Occipital lobe (tissue), 2 donors: ENCODE data around the gene MOB1B. TPM values are rescaled to one million over a fixed set of nuclear protein-coding genes. Genes with fewer than 3 reads are reported as not detected.
"Not testable (repeated sequence)": the region's sequence is repeated elsewhere in the genome, so short reads cannot be mapped to it uniquely, and the experiment has no call there.

Experiments used
- DNase-seq: peaks from one replicate; lab custom pipeline; 2025; lab: John Stamatoyannopoulos, UW
- total RNA-seq: library from RNA; depleted of rRNA; stranded (reverse); fragments of >200 nt; gene quantifications from one replicate; pipeline ENCODE4 v1.2.3, GENCODE V29; 2014

MOB1B gene
- total RNA-seq, 1 donor from 2014 or later = 39.6 TPM

- DNase-seq = no peak
Measured at GRCh38 chr4:71006203-71006907, 104.2 kb downstream of the MOB1B start.

DNA sequence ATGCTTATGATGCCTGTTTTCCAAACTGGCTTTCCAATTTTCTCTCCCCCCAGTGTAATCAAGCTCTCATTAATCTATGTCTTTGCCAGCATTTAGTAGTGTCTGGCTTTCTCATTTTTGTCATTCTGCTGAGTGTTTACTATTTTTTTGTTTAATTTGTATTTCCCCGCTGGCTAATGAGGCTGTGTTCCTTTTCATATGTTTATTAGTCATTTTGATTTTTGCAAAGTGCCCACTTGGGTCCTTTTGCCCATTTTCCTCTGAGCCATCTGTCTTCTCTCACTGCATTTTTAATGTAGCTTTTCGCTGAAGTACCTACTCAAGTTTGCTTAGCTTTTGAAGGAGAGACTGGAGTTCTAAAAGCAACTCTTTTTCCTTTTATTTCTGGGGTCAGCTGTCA is 106.0 kb downstream of the MOB1B start:
- no peak for DNase-seq

DNA sequence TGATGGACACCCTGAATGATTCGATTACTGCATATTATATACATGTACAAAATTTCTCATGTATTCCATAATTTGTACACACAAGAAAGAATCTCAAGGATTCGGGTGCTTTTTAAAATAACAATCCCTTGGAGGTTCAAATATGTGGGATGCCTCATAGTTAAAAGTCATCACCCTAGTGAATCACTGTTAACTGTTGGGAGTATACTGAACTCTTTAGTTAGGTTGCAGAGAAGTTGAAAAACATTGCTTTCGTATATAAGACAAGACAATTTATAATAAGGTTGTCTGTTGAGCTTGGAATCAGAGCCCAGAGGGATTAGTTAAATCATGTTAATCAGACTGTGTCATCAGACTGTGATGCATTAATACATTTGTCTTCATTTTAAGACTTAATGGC is 106.9 kb downstream of the MOB1B start:
- no peak for DNase-seq

GRCh38 chr4:71009890-71010588 is 107.9 kb downstream of the MOB1B start:
- no peak for DNase-seq

DNA sequence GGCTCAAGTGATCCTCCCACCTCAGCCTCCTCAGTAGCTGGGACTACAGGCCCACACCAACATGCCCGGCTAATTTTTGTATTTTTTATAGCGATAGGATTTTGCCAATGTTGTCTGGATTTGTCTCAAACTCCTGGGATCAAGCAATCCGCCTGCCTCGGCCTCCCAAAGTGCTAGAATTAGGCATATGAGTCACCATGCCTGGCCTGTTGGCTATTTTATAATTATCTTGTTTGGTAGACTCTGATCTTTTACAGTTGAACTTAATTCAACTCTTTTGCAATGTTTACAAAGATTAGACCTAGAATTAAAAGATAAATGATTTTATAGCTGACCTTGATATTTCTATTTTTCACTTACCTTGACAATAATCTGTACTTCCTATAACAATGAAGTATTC is 109.3 kb downstream of the MOB1B start:
- DNase-seq = no peak

- DNase-seq = not testable (repeated sequence)
Measured at GRCh38 chr4:71017391-71017790, 115.2 kb downstream of the MOB1B start.

GRCh38 chr4:71020611-71021010 is 118.4 kb downstream of the MOB1B start:
- no peak for DNase-seq

- no peak for DNase-seq
Measured at GRCh38 chr4:71025654-71026053, 123.5 kb downstream of the MOB1B start.

DNA sequence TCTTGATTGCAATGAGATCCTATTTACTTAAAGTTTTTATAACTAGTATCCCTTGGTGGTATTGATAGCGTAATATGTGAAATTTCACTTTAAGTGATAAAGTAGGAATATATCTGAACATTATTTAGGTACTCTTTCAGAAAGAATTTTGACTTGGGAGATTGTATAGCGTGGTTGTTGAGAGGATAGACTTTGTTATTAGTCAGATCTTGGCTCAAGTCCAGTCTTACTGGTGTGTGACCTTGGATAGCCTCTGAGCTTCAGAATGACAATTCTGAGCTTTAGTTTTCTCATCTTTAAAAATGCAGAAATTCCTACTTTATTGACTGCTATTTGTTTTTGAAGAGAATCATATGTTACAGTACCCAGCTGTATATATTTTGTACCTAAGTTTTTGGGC is 123.9 kb downstream of the MOB1B start:
- no peak for DNase-seq

DNA sequence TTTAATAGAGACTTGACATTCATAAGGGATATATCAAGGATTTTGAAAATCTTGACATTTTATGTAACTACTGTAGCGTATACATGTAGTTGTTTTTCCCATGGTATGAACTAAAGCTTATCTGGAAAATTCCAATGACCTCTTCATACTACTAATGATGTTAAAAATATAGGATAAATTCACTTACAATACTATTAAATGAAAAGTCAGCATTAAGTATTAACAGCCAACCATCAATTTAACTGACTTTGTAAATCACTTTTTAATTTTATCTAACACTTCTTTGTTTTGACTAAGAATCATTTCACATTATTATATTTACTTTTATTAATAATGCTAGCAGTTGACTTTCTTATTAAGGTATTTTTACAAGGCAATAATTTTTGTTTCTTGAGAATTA is 125.4 kb downstream of the MOB1B start:
- DNase-seq = no peak

DNA sequence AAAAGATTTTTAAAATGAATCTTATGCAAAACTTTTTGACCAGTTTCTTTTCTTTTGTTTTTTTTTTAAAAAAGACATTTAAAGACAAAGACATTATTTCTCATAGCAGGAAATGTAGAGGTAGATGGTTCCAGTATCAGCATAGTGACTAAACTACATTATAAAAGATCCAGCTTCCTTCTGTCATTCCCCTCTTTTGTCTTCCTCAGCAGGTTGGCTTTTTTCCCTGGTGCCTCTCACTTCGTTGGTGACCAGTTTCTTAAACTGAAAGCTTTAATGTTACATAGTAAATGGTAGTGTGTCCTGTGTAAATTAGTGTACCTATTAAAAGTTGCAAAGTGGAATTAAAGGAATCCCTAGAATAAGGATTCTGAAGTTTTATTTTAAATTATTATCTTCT is 127.3 kb downstream of the MOB1B start:
- DNase-seq = no peak

- not testable (repeated sequence) for DNase-seq
Measured at GRCh38 chr4:71032106-71032505, 129.9 kb downstream of the MOB1B start.

Other genes starting within 250 kb of the MOB1B start
- gene JCHAIN, start 235.9 kb upstream of the MOB1B start, total RNA-seq = not detected
- gene UTP3, start 213.8 kb upstream of the MOB1B start, total RNA-seq = 15.0 TPM
- gene RUFY3, start 180.4 kb upstream of the MOB1B start, total RNA-seq = 582 TPM
- 73.5 TPM for gene GRSF1, start 62.5 kb upstream of the MOB1B start, total RNA-seq
- gene DCK, start 91.3 kb downstream of the MOB1B start, total RNA-seq = 125 TPM